Heart right ventricle (tissue), 16 donors: ENCODE measurements around the gene RAG2. TPM values are rescaled to one million over a fixed set of nuclear protein-coding genes. Genes with fewer than 3 reads are reported as not detected.

ENCODE experiments used
- ATAC-seq, 8 donors: fragments of 200-7000 bp; cut with Tn5 transposase; one replicate each; pipeline ENCODE4 v1.9.1; 2020; ENCODE audit warnings: mild to moderate bottlenecking in 8 of 8, moderate library complexity in 8 of 8, moderate number of reproducible peaks in 1 of 8
- DNase-seq, 2 donors: peaks; one replicate each; pipeline ENCODE4 v3.0.0-alpha.2; 2020
- H3K27ac ChIP-seq, 10 donors: fragments of 200-600 bp; sonication (generic) in 2 of 10; one replicate each; pipeline versions ENCODE4 v1.5.0 to v1.8.0; 2020 to 2022; ENCODE audit warnings: mild to moderate bottlenecking in 3 of 10
- H3K27me3 ChIP-seq, 7 donors: fragments of 200-600 bp; one replicate each; pipeline ENCODE4 v1.8.0; 2021 to 2022; ENCODE audit warnings: mild to moderate bottlenecking in 2 of 7
- H3K36me3 ChIP-seq, 9 donors: fragments of 200-600 bp; sonication (generic) in 1 of 9; one replicate each; pipeline versions ENCODE4 v1.5.0 to v1.8.0; 2020 to 2022; ENCODE audit warnings: mild to moderate bottlenecking in 2 of 9
- H3K4me1 ChIP-seq, 9 donors: fragments of 200-600 bp; sonication (generic) in 1 of 9; one replicate each; pipeline versions ENCODE4 v1.5.0 to v1.8.0; 2020 to 2022; ENCODE audit warnings: mild to moderate bottlenecking in 4 of 9
- H3K4me3 ChIP-seq, 10 donors: fragments of 200-600 bp; sonication (generic) in 2 of 10; one replicate each; pipeline versions ENCODE4 v1.5.0 to v1.8.0; 2020 to 2022; ENCODE audit warnings: mild to moderate bottlenecking in 7 of 10, moderate library complexity in 2 of 10
- H3K9me3 ChIP-seq, 11 donors: fragments of 200-600 bp in 10 of 11; sonication (generic) in 2 of 11; one replicate each; pipeline versions ENCODE4 v1.5.0 to v1.8.0; 2013 to 2022; ENCODE audit warnings: mild to moderate bottlenecking in 2 of 11, control low read depth in 1 of 11, moderate library complexity in 1 of 11
- WGBS, 2 donors: extraction: QIAGEN DNeasy Blood & Tissue Kit; methylation state at CpG; one replicate each; pipeline ENCODE4 v1.1.7; 2013; ENCODE audit warnings: inconsistent platforms in 1 of 2; 5-methylcytosine and 5-hydroxymethylcytosine counted together
- intact Hi-C, 10 donors: fragments of 100-400 bp; cut with DNase I; formaldehyde crosslinking; loops; one replicate each; pipeline versions ENCODE4 v1.11.1 to v1.14.2; 2022
- polyA plus RNA-seq, 2 donors: library from polyadenylated mRNA; stranded (reverse); fragments of 200-250 nt; gene quantifications; one replicate each; pipeline ENCODE4 v1.2.3, GENCODE V29; 2013
- total RNA-seq, 10 donors: library from RNA; stranded (reverse); fragmentation: NEBNext Ultra II Directional in 3 of 10; extraction: Animal tissue kit (Norgen Biotek cat#: 25700) in 3 of 10; gene quantifications; one replicate each; pipeline versions ENCODE4 v1.2.1 to v1.2.4, GENCODE V29; 2021 to 2023
- TF ChIP-seq, protein P1 (sequence below), 9 donors: fragments of 200-600 bp; sonication (generic) in 2 of 9; IDR thresholded peaks; one replicate each; pipeline versions ENCODE4 v1.5.0 to v1.8.0; 2021 to 2022; ENCODE audit warnings: antibody characterized with exemption in 9 of 9, mild to moderate bottlenecking in 5 of 9, moderate library complexity in 1 of 9
- donor health status: Arrhythmogenic right ventricular cardiomyopathy.
- donor health status: ischemic (EF 13 %, LVEDD 7.1; RV severe dilation, severe dysfunction).
- donor health status: healthy with polysubstance abuse.
- donor health status: DM: no; HTN: yes; CAD: no.
- donor health status: DM: no; HTN: no; CAD: no.
- donor health status: ischemic (EF 25% LVEDD 6.9; RV normal size, moderate dysfunction).
- donor health status: ischemic (EF 25% LVEDD 5.7; RV mildly dilated, moderate dysfunction).
- donor health status: healthy.
- donor health status: DM: yes; HTN: yes; CAD: no.
- donor health status: Ischemic cardiomyopathy.
- donor health status: ischemic (EF 35%, LVEDD 5.7; RV mildly dilated, moderate dysfunction).
- donor health status: nonischemic (EF 11% LVEDD 7.7; RV severe dilation, severe dysfunction).
- donor health status: DM: yes; HTN: yes; CAD: no.
- donor health status: PGD.
- donor health status: ischemic (EF 29% LVEDD 5.4; RV normal size, mild dysfunction).
- donor health status: nonischemic (EF 23%, LVEDD 6.1; RV moderate dilation, normal function).

RAG2 gene
- total and polyA plus RNA-seq, 12 donors: not detected

DNA sequence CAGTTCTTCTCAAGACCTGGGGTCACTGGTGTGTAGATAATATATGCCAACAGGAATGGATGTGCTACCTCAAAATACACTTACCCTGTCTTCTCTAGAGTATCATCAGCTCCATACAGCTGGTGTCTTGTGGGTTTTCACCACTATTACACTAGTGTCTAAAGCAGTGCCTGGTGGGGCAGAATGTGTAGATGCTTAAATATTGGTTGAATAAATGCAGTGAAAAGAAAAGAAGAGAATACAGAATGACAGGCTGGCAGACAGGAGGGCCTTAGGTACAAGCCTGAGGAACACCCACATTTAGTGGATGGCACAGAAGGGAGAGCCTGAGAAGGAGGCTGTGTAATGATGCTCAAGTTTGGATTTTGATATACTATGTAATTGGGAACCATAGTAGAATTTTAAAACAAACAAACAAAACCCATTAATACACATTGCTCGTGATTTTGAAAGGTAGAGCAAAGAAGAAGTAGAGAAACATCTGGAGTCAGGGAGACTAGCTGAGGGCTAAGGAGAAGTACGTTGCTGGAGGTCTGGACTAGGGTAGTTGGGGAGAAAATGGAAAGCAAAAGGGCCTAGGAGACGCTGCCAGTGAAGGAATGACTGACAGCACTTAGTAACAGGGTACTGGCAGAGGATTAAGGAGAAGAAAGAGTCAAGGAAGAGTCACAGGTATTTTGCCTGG lies 20.5 kb upstream of the RAG2 start:
- ATAC-seq: no peak
- no peaks in the 10 kb centered on the region for H3K36me3 ChIP-seq

DNA sequence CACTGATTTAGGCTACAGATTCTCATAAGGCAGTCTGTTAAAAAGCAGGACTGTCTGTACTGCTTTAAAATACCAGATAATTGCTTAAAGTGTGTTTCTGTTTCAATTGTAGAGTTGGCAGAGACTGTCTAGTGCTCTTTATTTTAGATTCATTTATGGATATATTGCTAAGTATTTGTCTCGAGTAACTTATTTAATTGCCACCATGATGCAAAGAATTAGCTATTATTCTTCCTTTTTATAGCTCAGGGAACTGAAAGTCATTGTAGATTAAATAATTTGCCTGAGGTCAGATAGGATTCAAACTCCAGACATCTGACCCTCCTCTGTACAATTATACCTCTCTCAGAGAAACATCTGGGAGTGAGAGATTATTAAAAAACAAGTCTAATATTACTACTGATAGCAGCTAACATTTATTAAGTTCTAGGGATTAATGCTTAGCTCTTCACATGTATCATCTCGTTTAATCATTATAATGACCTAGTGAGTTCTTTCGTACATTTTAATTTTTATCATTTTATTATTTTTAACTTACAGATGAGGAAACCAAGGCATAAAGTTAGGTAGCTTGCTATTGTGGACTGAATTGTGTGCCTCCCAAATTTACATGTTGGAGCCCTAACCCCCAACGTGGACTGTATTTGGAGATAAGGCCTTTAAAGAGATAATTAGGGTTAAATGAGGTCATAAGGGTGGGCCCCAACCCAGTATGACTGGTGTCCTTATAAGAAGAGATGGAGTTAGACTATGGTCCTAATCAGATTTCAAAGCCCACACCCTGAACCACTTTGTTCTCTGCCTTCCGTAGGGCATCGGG lies 19.7 kb upstream of the RAG2 start:
- intact Hi-C loops: no loop called here

More for the DNA sequence above, 20.5 kb upstream of the RAG2 start:
- peak overlapping the region in 4 of 10 donors; percentile 34 to 61 (median 54) for H3K27ac ChIP-seq
- H3K4me1 ChIP-seq: peaks cover 0 to 29% (median 16%) of the 10 kb centered on the region in 9 donors
- no peak for DNase-seq
- no peaks in the 10 kb centered on the region for H3K9me3 ChIP-seq
- no peaks in the 10 kb centered on the region for H3K27me3 ChIP-seq
- H3K4me3 ChIP-seq: peak overlapping the region in 3 of 10 donors; percentile 13 to 38 (median 31)
- WGBS, 2 donors: 71 to 75% methylated on average over 3 of the region's 3 CpGs
- TF ChIP-seq, protein P1, sequence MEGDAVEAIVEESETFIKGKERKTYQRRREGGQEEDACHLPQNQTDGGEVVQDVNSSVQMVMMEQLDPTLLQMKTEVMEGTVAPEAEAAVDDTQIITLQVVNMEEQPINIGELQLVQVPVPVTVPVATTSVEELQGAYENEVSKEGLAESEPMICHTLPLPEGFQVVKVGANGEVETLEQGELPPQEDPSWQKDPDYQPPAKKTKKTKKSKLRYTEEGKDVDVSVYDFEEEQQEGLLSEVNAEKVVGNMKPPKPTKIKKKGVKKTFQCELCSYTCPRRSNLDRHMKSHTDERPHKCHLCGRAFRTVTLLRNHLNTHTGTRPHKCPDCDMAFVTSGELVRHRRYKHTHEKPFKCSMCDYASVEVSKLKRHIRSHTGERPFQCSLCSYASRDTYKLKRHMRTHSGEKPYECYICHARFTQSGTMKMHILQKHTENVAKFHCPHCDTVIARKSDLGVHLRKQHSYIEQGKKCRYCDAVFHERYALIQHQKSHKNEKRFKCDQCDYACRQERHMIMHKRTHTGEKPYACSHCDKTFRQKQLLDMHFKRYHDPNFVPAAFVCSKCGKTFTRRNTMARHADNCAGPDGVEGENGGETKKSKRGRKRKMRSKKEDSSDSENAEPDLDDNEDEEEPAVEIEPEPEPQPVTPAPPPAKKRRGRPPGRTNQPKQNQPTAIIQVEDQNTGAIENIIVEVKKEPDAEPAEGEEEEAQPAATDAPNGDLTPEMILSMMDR (IDR thresholded peaks at IDR 0.05): no peak
- intact Hi-C loops: no loop called here

DNA sequence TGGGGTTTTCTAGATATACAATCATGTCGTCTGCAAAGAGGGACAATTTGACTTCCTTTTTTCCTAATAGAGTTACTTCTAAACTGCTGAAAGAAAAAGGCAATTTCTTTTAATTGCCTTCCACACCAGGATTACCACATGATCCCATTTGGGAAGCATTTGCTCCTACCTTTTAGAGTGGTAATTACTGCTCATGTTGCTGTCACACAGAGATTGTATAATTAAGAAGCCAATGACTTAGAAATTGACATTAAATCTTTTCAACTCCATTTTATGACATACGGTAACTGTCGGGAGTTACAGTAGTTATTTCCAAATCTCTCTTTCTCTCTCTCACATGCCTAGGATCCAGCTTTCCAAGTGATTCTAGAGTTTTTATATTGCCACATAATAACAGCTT lies 17.8 kb upstream of the RAG2 start:
- DNase-seq: no peak
- WGBS, 2 donors: 79 to 89% methylated on average over 3 of the region's 3 CpGs
- Histone ChIP-seq H3K27ac (no peak overlapping the region), H3K4me1 (peaks cover 0 to 29% (median 16%) of the 10 kb centered on the region in 9 donors), H3K36me3 (peaks cover 0 to 11% (median 0%) of the 10 kb centered on the region in 9 donors), H3K4me3 (no peak overlapping the region), H3K27me3 (no peaks in the 10 kb centered on the region), H3K9me3 (no peaks in the 10 kb centered on the region)
- intact Hi-C loops: no loop called here
- TF ChIP-seq, protein P1 (IDR thresholded peaks at IDR 0.05): no peak
- no peak for ATAC-seq

More for the DNA sequence above, 19.7 kb upstream of the RAG2 start:
- no peak for DNase-seq
- ATAC-seq: no peak
- Histone ChIP-seq H3K4me3 (no peak overlapping the region), H3K9me3 (no peaks in the 10 kb centered on the region), H3K27ac (no peak overlapping the region), H3K27me3 (no peaks in the 10 kb centered on the region), H3K4me1 (peaks cover 0 to 29% (median 16%) of the 10 kb centered on the region in 9 donors), H3K36me3 (no peaks in the 10 kb centered on the region)
- TF ChIP-seq, protein P1 (IDR thresholded peaks at IDR 0.05): no peak
- 87 to 88% methylated on average over 6 of the region's 6 CpGs for WGBS, 2 donors

DNA sequence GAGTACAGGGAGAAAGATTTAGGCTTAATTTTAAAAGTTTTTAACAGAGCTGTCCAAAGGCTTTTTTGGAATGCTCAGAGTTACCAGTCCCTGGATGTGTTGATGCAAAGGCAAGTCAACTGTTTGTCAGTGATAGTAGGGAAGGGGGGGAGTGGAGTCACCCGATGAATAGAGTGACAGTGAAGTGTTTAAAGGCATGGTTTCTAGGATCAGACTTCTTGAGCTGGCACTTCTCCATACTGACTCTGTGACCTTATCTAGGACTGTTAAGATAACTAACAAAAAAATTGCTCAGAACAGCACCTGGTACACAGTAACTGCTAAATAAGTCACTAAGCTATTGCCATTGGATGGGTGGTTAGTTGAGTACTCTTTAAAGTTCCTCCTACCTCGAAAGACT lies 11.3 kb upstream of the RAG2 start:
- DNase-seq (no peak), ATAC-seq (no peak)
- Histone ChIP-seq H3K4me1 (no peaks in the 10 kb centered on the region), H3K4me3 (no peak overlapping the region), H3K27me3 (no peaks in the 10 kb centered on the region), H3K36me3 (peaks cover 0 to 17% (median 0%) of the 10 kb centered on the region in 9 donors), H3K27ac (no peak overlapping the region), H3K9me3 (no peaks in the 10 kb centered on the region)
- TF ChIP-seq, protein P1 (IDR thresholded peaks at IDR 0.05): no peak
- WGBS, 2 donors: 42 to 50% methylated on average over 2 of the region's 2 CpGs
- intact Hi-C loops: no loop called here
